Panc1 (cell line): ENCODE results near the gene KRT36. TPM values are rescaled to one million over a fixed set of nuclear protein-coding genes. Genes with fewer than 3 reads are reported as not detected.

Experiments used
- ATAC-seq: fragments of 200-7000 bp; cut with Tn5 transposase; 2 replicates; pipeline ENCODE4 v1.9.1; 2020; ENCODE audit warnings: mild to moderate bottlenecking, moderate library complexity
- BruUV-seq: library from RNA; stranded (reverse); fragments of 400-500 nt; replicated peaks from 2 replicates; lab custom pipeline; 2021; lab: Mats Ljungman, UMichigan
- CTCF ChIA-PET: fragments of 300-600 bp; sonication (Branson Sonifier 250); formaldehyde crosslinking; loops from one replicate; lab custom pipeline; 2022; ENCODE audit warnings: antibody characterized with exemption; lab: Charles Lee
- POLR2A ChIA-PET: fragments of 300-600 bp; sonication (Branson Sonifier 250); formaldehyde crosslinking; loops from one replicate; lab custom pipeline; 2022; ENCODE audit warnings: antibody characterized with exemption; lab: Charles Lee
- DNase-seq: peaks from one replicate; pipeline ENCODE4 v3.0.0-alpha.2; 2010; ENCODE audit warnings: low read depth, low spot score
- H3K27ac ChIP-seq: 2 replicates; pipeline ENCODE4 v1.5.1; 2011; ENCODE audit warnings: mild to moderate bottlenecking, low read length, inconsistent platforms
- H3K27me3 ChIP-seq: fragments of 200-500 bp; sonication (Bioruptor generic); 2 replicates; pipeline ENCODE4 v1.6.0; 2014; ENCODE audit warnings: low read length, inconsistent platforms; ENCODE audit not compliant: control insufficient read depth, insufficient read depth
- H3K36me3 ChIP-seq: fragments of 200-500 bp; sonication (Bioruptor generic); 2 replicates; pipeline ENCODE4 v1.5.1; 2014; ENCODE audit warnings: inconsistent platforms, mild to moderate bottlenecking, low read length, moderate library complexity; ENCODE audit not compliant: control insufficient read depth, insufficient read depth
- H3K4me1 ChIP-seq: 2 replicates; pipeline ENCODE4 v1.5.1; 2011; ENCODE audit warnings: inconsistent platforms, mild to moderate bottlenecking, low read length, moderate library complexity; ENCODE audit not compliant: control insufficient read depth, insufficient read depth
- H3K4me3 ChIP-seq, 2 experiments: 2 replicates each; pipeline ENCODE4 v1.5.1; 2011 to 2012; ENCODE audit warnings: low read depth in 2 of 2, low read length in 2 of 2, mild to moderate bottlenecking in 2 of 2, inconsistent platforms in 1 of 2, moderate library complexity in 1 of 2
- H3K9me3 ChIP-seq: fragments of 200-500 bp; sonication (Bioruptor generic); 2 replicates; pipeline ENCODE4 v1.5.1; 2014; ENCODE audit warnings: low read depth, mild to moderate bottlenecking, inconsistent platforms, low read length, moderate library complexity; ENCODE audit not compliant: control insufficient read depth, insufficient read depth
- CTCF ChIP-seq: fragments of 450-650 bp; IDR thresholded peaks from 2 replicates; pipeline ENCODE4 v1.5.1; 2017; ENCODE audit warnings: mild to moderate bottlenecking
- POLR2AphosphoS5 ChIP-seq: IDR thresholded peaks from 2 replicates; pipeline ENCODE4 v1.6.1; 2012; ENCODE audit warnings: mild to moderate bottlenecking, low read depth, low read length, moderate library complexity
- REST ChIP-seq, 2 experiments: IDR thresholded peaks; 2 replicates each; pipeline ENCODE4 v1.6.1; 2011 to 2012; ENCODE audit warnings: low read depth in 2 of 2, control low read depth in 1 of 2, low read length in 1 of 2, mild to moderate bottlenecking in 1 of 2, moderate library complexity in 1 of 2; ENCODE audit not compliant: insufficient read depth in 1 of 2
- SIN3A ChIP-seq: IDR thresholded peaks from 2 replicates; pipeline ENCODE4 v1.6.1; 2012; ENCODE audit warnings: low read depth, mild to moderate bottlenecking, low read length, moderate library complexity, borderline replicate concordance; ENCODE audit not compliant: insufficient read depth
- TCF7L2 ChIP-seq: IDR thresholded peaks from 2 replicates; pipeline ENCODE4 v1.6.1; 2011; ENCODE audit warnings: mild to moderate bottlenecking, low read depth, low read length, inconsistent platforms
- in situ Hi-C: cut with HindIII; loops from 2 replicates; pipeline ENCODE4 v1.10.0; 2016; ENCODE audit warnings: low sequenced_read_pairs, low pct_unique_long_range_greater_than_20kb
- intact Hi-C: fragments of 100-400 bp; cut with micrococcal nuclease; formaldehyde crosslinking; loops from one replicate; pipeline ENCODE4 v1.10.0; 2022; ENCODE audit not compliant: unreplicated experiment
- total RNA-seq: library from RNA; stranded (reverse); gene quantifications from one replicate; pipeline ENCODE4 v1.2.1, GENCODE V29; 2021; ENCODE audit not compliant: unreplicated experiment

KRT36 gene
- total RNA-seq, 1 experiment from 2014 or later: not detected

GRCh38 chr17:41523787-41524186, 34.1 kb upstream of the KRT36 start:
- Histone ChIP-seq H3K4me1 (peaks cover 71% of the 10 kb centered on the region), H3K27ac (peak overlapping the region; percentile 96), H3K27me3 (no peaks in the 10 kb centered on the region), H3K9me3 (no peaks in the 10 kb centered on the region), H3K4me3 (peak overlapping the region; percentile 66 to 84), H3K36me3 (peaks cover 8% of the 10 kb centered on the region)
- BruUV-seq: TSS peak; percentile 90
- in situ Hi-C loops: no loop called here
- intact Hi-C loops: loop anchor here (10.0 kb wide), 1 partner anchor 619 kb away; no protein-coding TSS in a partner anchor
- ChIA-PET CTCF (interaction anchor here (6.0 kb wide), 1 partner anchor 25 kb away, joined by 46 read pairs; no protein-coding TSS in a partner anchor), POLR2A (interaction anchor here (2.9 kb wide), 1 partner anchor 25 kb away, joined by 12 read pairs; no protein-coding TSS in a partner anchor)
- ATAC-seq (no peak; the same call in 1 of the 2 replicates), DNase-seq (no peak)
- no peak; the same call in 1 of the 2 replicates for TF ChIP-seq POLR2AphosphoS5
- TF ChIP-seq CTCF: no peak
- TF ChIP-seq TCF7L2: no peak
- TF ChIP-seq REST (IDR thresholded peaks at IDR 0.05; ENCODE audit: insufficient read depth in 1 of 2, low read depth in 2 of 2, low read length in 1 of 2): no peak
- TF ChIP-seq SIN3A: no peak

GRCh38 chr17:41523225-41523593, 33.5 kb upstream of the KRT36 start:
- BruUV-seq: no TSS peak
- H3K9me3 ChIP-seq: no peaks in the 10 kb centered on the region
- in situ Hi-C loops (no loop called here), intact Hi-C loops (loop anchor here (10.0 kb wide), 1 partner anchor 618 kb away; no protein-coding TSS in a partner anchor)
- H3K4me3 ChIP-seq: peak overlapping the region; percentile 66 to 84
- ChIA-PET POLR2A (interaction anchor here (2.9 kb wide), 1 partner anchor 25 kb away, joined by 12 read pairs; no protein-coding TSS in a partner anchor), CTCF (interaction anchor here (6.0 kb wide), 1 partner anchor 25 kb away, joined by 46 read pairs; no protein-coding TSS in a partner anchor)
- no peaks in the 10 kb centered on the region for H3K27me3 ChIP-seq
- no peak for ATAC-seq
- no peak for DNase-seq
- TF ChIP-seq REST (IDR thresholded peaks at IDR 0.05; ENCODE audit: insufficient read depth in 1 of 2, low read depth in 2 of 2, low read length in 1 of 2): no peak
- TF ChIP-seq SIN3A: no peak
- no peak for TF ChIP-seq TCF7L2
- no peak for TF ChIP-seq POLR2AphosphoS5
- TF ChIP-seq CTCF: no peak
- peak overlapping the region; percentile 96 for H3K27ac ChIP-seq
- H3K4me1 ChIP-seq: peaks cover 76% of the 10 kb centered on the region
- H3K36me3 ChIP-seq: peaks cover 8% of the 10 kb centered on the region
